Suppressor macrophage treated with lipopolysaccharide for 1 hour (primary cell): ENCODE data around the gene C6orf15.

Experiments used
- DNase-seq, 3 donors: peaks; one replicate each; pipeline ENCODE4 v3.0.0-alpha.2; 2020 to 2022

The C6orf15 gene

GRCh38 chr6:31129130-31129529, 16.8 kb upstream of the C6orf15 start:
- no peak for DNase-seq

GRCh38 chr6:31128093-31128676, 15.8 kb upstream of the C6orf15 start:
- peak; percentile 49 to 71 (median 62) for DNase-seq

GRCh38 chr6:31126396-31127175, 14.2 kb upstream of the C6orf15 start:
- no peak for DNase-seq

- peak in 2 of 3 donors; percentile 31 to 34 for DNase-seq
Measured at GRCh38 chr6:31125586-31126363, 13.4 kb upstream of the C6orf15 start.

GRCh38 chr6:31125162-31125561, 12.8 kb upstream of the C6orf15 start:
- no peak for DNase-seq

- peak; percentile 48 to 57 (median 50) for DNase-seq
Measured at GRCh38 chr6:31122791-31123706, 10.7 kb upstream of the C6orf15 start.

GRCh38 chr6:31121131-31121790, 8.9 kb upstream of the C6orf15 start:
- no peak for DNase-seq

GRCh38 chr6:31120151-31120915, 8.0 kb upstream of the C6orf15 start, which contains the start of gene CDSN:
CDSN (minus strand) TSS chr6:31120446; CDS start chr6:31120419, 27 bp downstream.
- no peak for DNase-seq

- DNase-seq = no peak
Measured at GRCh38 chr6:31118178-31118577, 5.8 kb upstream of the C6orf15 start.

- no peak for DNase-seq
Measured at GRCh38 chr6:31116661-31117385, 4.4 kb upstream of the C6orf15 start.

GRCh38 chr6:31115941-31116560, 3.7 kb upstream of the C6orf15 start:
- DNase-seq = no peak

GRCh38 chr6:31114970-31115849, 2.8 kb upstream of the C6orf15 start:
- DNase-seq = peak in 1 of 3 donors; percentile 32

- DNase-seq = no peak
Measured at GRCh38 chr6:31114541-31114878, 2.1 kb upstream of the C6orf15 start, which contains the start of gene PSORS1C1. PSORS1C1 (plus strand) TSS chr6:31114800; CDS start chr6:31129633, 14,833 bp downstream.

- no peak for DNase-seq
Measured at GRCh38 chr6:31113861-31114540, 1.6 kb upstream of the C6orf15 start.

GRCh38 chr6:31111712-31112111, 663 bp downstream of the C6orf15 start:
- DNase-seq = no peak

- no peak for DNase-seq
Measured at GRCh38 chr6:31110825-31111582, 1.4 kb downstream of the C6orf15 start.

GRCh38 chr6:31107052-31107451, 5.3 kb downstream of the C6orf15 start:
- DNase-seq = no peak
